Skeletal muscle tissue (tissue), 4 donors: ENCODE measurements around the gene ADCY7. TPM values are rescaled to one million over a fixed set of nuclear protein-coding genes. Genes with fewer than 3 reads are reported as not detected.

Experiments
- H3K27ac ChIP-seq: one replicate; pipeline ENCODE4 v1.7.0; 2013; ENCODE audit warnings: mild to moderate bottlenecking, low read depth, low read length, inconsistent platforms
- H3K27me3 ChIP-seq, 3 donors: one replicate each; pipeline ENCODE4 v1.7.0; 2013; ENCODE audit warnings: low read length in 3 of 3; ENCODE audit not compliant: control insufficient read depth in 3 of 3, insufficient read depth in 3 of 3
- H3K36me3 ChIP-seq, 3 donors: one replicate each; pipeline ENCODE4 v1.7.0; 2013; ENCODE audit warnings: low read length in 3 of 3; ENCODE audit not compliant: control insufficient read depth in 3 of 3, insufficient read depth in 3 of 3
- H3K4me1 ChIP-seq, 3 donors: one replicate each; pipeline ENCODE4 v1.7.0; 2013; ENCODE audit warnings: low read length in 3 of 3, mild to moderate bottlenecking in 3 of 3; ENCODE audit not compliant: control insufficient read depth in 3 of 3, insufficient read depth in 3 of 3
- H3K4me3 ChIP-seq, 3 donors: one replicate each; pipeline ENCODE4 v1.7.0; 2013; ENCODE audit warnings: low read length in 3 of 3
- H3K9ac ChIP-seq, 3 donors: one replicate each; pipeline ENCODE4 v1.7.0; 2013; ENCODE audit warnings: low read length in 3 of 3, mild to moderate bottlenecking in 3 of 3, moderate library complexity in 2 of 3, low read depth in 1 of 3
- H3K9me3 ChIP-seq, 3 donors: one replicate each; pipeline ENCODE4 v1.7.0; 2013; ENCODE audit warnings: low read length in 3 of 3; ENCODE audit not compliant: control insufficient read depth in 3 of 3
- total RNA-seq: library from RNA; depleted of rRNA; stranded (reverse); fragments of >200 nt; gene quantifications from one replicate; pipeline ENCODE4 v1.2.3, GENCODE V29; 2014
- donor health status: Osteomylitis.

ADCY7 gene
- total RNA-seq, 1 donor from 2014 or later: 9.4 TPM

DNA sequence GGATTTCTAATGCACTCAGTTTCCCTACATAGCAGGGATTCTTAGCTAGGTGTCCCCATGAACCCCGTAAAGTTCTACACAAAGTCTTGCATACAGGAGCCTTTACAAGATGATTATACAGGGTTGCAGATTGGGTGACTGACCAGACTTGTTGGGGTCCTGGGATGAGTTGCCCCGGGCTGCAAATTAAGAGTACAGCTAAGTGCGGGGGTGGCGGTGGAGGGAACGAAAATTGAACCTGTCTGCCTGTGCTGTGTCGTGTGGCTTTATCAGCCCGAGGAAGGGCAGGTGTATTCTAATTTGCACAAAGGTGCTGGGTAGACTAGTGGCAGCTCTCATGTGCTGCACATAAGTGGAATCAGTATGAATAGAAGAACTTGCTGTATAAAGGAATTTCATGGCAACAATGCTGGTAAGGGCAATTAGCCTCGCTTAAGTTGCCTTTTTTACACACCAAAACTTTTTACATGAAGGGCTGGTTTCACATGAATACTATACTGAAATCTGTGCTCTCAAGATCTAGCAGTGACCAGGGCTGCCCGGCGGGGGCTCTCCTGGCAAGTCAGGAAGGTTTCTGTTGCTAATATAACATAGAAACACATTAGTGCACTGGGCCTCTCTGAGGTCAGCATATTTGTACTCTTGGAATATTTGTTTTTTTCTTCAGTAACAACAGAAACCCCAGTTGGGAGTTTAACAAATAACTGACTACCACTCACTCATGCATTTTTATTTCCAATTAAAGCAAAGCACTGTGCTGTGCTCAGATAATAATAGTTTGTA lies 50.7 kb downstream of the ADCY7 start:
- Histone ChIP-seq H3K4me1 (peaks cover 0 to 6% (median 0%) of the 10 kb centered on the region in 3 donors), H3K9me3 (no peaks in the 10 kb centered on the region), H3K4me3 (no peak overlapping the region), H3K36me3 (peaks cover 52 to 72% (median 67%) of the 10 kb centered on the region in 3 donors), H3K27ac (no peak overlapping the region), H3K9ac (no peak overlapping the region), H3K27me3 (no peaks in the 10 kb centered on the region)

DNA sequence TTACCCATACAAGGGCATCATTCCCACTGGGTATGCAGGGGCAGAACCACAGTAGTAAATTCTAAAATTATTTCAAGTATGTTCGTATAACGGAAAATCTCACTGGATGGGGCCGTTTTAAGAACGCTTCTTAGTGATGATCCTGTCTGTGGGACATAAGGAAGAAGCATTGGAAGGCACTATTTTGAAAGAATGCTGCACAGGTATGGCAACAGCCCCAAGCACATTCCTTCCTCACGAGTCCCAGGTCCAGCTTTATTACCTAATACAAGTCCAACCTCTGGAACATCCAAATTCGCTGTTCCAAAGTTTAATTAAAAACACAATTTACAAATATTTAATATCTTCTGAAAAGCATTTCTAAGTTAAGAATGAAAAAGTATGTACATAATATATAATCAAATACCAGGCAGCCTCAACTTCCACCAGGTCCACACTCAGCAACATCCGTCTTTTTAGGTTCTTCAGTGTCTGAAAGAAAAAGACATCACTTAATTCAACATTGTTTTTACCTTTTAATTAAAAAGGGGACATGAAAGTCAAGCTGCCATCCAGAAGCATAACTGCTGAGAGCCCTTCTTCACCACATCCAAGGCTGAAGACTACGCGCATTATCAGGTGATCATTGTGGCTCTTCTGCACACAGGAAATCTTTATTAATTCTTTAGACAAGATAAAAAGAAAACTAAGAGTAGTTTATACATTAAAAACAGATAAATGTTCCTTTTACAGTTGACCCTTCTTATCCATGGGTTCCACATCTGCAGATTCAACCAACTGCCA lies 52.6 kb downstream of the ADCY7 start:
- no peak overlapping the region for H3K27ac ChIP-seq
- no peaks in the 10 kb centered on the region for H3K27me3 ChIP-seq
- H3K36me3 ChIP-seq: peaks cover 50 to 68% (median 66%) of the 10 kb centered on the region in 3 donors
- peaks cover 0 to 1% (median 0%) of the 10 kb centered on the region in 3 donors for H3K4me1 ChIP-seq
- H3K4me3 ChIP-seq: no peak overlapping the region
- H3K9me3 ChIP-seq: no peaks in the 10 kb centered on the region
- H3K9ac ChIP-seq: no peak overlapping the region

DNA sequence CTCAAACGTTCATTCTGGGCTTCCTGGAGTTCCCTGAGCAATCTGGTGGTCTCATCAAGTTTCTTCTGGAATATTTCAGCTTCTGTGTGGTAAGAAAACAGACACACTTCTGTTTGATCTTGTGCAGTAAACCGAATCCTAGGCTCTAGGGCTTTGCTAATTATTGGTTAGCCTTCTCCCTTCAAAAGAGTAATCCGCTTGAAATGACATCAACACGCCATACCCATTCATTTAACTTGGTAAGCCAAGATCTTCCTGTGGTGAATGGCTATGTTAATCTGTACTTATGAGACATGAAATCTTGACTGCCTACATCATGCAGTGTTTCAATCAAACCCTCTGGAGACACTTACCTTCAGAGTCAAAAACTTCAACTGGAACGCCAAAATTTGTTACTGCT lies 54.0 kb downstream of the ADCY7 start:
- Histone ChIP-seq H3K9me3 (no peaks in the 10 kb centered on the region), H3K36me3 (peaks cover 49 to 68% (median 65%) of the 10 kb centered on the region in 3 donors), H3K4me1 (no peaks in the 10 kb centered on the region), H3K27ac (no peak overlapping the region), H3K27me3 (no peaks in the 10 kb centered on the region), H3K9ac (no peak overlapping the region), H3K4me3 (no peak overlapping the region)

DNA sequence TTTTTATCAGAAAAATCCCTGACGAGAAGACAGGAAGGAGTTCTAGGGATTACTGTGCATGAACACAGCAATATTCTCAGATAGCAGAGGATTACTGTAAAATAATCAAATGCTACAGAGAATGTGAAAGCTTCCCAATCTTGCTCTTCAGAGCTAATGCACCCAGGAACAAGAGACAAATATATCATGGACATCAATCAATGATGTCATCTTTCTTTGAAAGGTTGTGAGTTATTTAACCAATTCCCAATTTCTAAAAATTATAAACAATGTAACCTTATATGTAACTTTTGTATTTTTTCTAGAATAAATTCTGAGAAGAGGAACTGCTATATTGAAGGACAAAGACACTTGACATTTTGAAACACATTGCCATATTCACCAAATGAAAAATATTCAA lies 56.0 kb downstream of the ADCY7 start:
- no peaks in the 10 kb centered on the region for H3K4me1 ChIP-seq
- no peak overlapping the region for H3K27ac ChIP-seq
- H3K4me3 ChIP-seq: no peak overlapping the region
- H3K9ac ChIP-seq: no peak overlapping the region
- H3K36me3 ChIP-seq: peaks cover 37 to 61% (median 54%) of the 10 kb centered on the region in 3 donors
- no peaks in the 10 kb centered on the region for H3K9me3 ChIP-seq
- H3K27me3 ChIP-seq: no peaks in the 10 kb centered on the region

DNA sequence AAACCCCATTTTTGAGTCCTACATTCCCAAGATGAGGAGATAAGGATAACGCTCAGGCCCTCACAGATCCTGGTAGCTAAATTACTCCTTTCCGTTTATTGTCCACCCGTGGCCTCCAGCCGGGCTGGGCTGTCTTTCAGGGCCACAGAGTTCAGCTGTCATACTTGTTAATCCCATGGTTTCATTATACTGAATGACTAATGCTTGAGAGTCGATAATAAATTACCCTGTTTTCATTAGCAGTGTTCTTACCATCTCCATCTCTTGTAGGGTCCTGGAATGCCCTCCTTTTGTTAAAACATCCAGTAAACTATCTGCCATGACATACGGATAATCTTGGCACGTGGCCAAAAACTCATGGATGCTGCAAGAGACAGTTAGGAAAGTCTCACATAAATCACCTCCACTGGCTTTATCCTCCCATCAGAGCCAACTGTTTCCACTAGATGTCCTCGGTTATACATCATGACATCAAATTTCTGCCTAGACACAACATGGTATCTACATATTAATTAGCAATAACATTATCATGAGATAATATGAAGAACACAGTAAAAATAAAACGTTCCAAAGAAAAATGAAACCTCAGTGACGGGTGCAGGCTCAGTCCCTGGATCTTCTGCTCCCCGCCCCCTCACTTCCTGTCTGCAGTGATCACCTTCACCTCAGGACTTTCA lies 57.1 kb downstream of the ADCY7 start:
- no peak overlapping the region for H3K4me3 ChIP-seq
- H3K36me3 ChIP-seq: peaks cover 37 to 56% (median 52%) of the 10 kb centered on the region in 3 donors
- H3K9me3 ChIP-seq: no peaks in the 10 kb centered on the region
- H3K27me3 ChIP-seq: no peaks in the 10 kb centered on the region
- H3K4me1 ChIP-seq: no peaks in the 10 kb centered on the region
- no peak overlapping the region for H3K27ac ChIP-seq
- H3K9ac ChIP-seq: peak overlapping the region in 1 of 3 donors; percentile 26

DNA sequence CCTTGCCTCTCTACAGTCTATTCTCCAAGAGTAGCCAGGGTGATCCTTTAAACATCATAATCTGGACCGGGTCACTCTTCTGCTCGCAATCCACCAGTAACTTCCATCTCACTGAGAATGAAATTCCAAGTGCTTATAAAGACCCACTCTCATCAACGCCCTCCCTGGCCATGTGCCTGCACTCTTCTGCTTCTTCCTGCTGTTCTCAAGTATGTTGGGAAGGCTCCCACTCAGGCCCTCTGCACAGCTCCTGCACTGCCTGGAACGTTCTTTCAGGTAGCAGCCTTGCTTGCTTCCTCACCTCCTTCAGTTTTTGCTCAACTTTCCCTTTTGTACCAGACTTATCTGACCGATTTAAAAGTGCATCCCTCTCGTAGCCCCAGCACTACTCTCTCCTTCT lies 58.0 kb downstream of the ADCY7 start:
- no peaks in the 10 kb centered on the region for H3K27me3 ChIP-seq
- H3K36me3 ChIP-seq: peaks cover 29 to 49% (median 45%) of the 10 kb centered on the region in 3 donors
- H3K9me3 ChIP-seq: no peaks in the 10 kb centered on the region
- no peak overlapping the region for H3K27ac ChIP-seq
- no peak overlapping the region for H3K9ac ChIP-seq
- no peaks in the 10 kb centered on the region for H3K4me1 ChIP-seq
- no peak overlapping the region for H3K4me3 ChIP-seq

DNA sequence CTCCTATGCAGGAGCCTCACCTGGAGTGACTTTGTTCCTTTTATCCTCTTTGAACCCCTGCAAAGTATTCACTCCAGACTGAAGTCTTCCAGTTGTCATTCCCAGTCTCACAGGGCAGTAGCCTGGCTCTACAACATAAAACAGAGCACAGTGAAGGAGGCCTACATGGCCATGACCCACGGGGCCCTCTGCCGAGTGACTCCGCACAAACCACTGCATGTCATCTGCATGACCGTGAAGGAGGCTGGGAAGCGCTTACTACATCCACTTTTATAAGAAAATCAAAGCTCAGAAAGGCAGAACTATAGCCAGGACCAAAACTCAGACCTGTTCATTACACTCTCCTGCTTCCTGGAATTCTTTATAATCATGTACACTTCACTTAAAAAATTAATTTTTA lies 59.9 kb downstream of the ADCY7 start:
- Histone ChIP-seq H3K4me1 (no peaks in the 10 kb centered on the region), H3K36me3 (peaks cover 20 to 34% (median 28%) of the 10 kb centered on the region in 3 donors), H3K9ac (no peak overlapping the region), H3K9me3 (no peaks in the 10 kb centered on the region), H3K27me3 (no peaks in the 10 kb centered on the region), H3K27ac (no peak overlapping the region), H3K4me3 (no peak overlapping the region)

DNA sequence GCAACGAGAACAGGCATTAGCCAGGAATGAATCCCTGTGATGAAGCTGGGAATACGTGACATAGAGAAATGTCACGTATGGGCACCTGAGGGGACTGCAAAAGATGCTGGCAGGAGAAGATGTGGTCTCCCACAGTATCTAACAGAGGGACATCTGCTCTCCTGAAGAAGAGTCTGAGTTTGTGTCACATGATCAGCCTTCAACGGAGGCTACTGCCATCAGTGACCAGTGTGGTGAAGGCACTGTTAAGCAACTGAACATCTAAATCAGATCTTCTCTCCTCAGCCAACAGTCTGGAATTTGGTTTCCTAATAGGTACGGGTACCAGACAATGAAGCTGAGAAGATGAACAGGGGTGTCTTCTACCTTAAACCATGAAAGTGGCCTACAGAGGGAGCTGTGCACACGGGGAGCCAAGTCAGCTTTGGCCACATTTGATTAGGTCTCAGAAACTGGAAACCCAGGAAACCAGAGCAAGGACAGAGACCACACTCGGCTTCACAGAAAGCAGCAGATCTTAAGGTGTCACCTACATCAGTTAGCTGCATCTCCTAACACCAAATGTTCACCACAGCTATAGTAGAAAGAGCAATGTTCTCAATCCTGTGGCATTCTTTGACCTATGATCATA lies 60.6 kb downstream of the ADCY7 start:
- Histone ChIP-seq H3K9ac (no peak overlapping the region), H3K36me3 (peaks cover 20 to 34% (median 23%) of the 10 kb centered on the region in 3 donors), H3K9me3 (no peaks in the 10 kb centered on the region), H3K4me3 (no peak overlapping the region), H3K4me1 (no peaks in the 10 kb centered on the region), H3K27me3 (no peaks in the 10 kb centered on the region), H3K27ac (no peak overlapping the region)

DNA sequence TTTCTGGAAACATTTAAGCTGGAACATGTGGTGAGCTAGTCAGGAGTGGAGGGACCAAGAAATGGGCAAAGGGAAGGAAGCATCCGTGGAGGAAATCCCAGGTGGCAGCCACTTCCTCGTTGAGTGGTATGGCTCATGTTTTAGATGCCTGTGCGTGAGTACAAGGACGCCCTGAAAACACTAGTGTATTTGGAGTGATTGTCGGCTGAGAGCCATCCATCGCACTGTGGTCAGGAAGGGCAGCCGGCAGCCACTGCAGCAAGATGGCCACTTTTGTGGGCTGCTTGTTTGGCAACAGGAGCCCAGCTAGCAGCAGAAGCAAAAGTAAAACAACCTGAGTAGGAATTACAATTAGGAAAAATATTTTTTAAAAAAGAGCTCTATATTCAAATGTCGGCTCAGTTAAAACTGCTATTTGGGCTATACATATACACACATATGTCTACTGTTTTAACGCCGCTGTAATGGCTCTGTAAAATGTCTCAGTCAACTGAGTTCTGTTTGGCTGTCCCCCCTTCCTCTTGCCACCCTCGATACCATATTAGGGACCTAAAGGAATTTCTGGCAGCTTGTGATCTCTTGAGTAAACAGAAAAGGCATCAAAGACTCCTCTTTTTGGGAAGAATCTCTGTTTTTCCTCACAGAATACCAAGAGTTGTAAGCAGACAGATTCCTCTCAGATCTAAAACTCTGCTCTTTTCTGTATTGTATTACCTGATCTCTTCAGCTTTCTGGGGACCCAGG lies 63.3 kb downstream of the ADCY7 start:
- Histone ChIP-seq H3K27me3 (no peaks in the 10 kb centered on the region), H3K36me3 (peaks cover 13 to 37% (median 25%) of the 10 kb centered on the region in 3 donors), H3K9ac (no peak overlapping the region), H3K9me3 (no peaks in the 10 kb centered on the region), H3K4me3 (no peak overlapping the region), H3K27ac (no peak overlapping the region), H3K4me1 (peaks cover 0 to 7% (median 0%) of the 10 kb centered on the region in 3 donors)
